NCI-H2171 treated with DMSO at 0.1 percent for 48 hours (cell line): ENCODE data around the gene REEP1.

ENCODE experiments used
- DNase-seq: peaks from one replicate; lab custom pipeline; 2025; lab: John Stamatoyannopoulos, UW

The REEP1 gene

DNA sequence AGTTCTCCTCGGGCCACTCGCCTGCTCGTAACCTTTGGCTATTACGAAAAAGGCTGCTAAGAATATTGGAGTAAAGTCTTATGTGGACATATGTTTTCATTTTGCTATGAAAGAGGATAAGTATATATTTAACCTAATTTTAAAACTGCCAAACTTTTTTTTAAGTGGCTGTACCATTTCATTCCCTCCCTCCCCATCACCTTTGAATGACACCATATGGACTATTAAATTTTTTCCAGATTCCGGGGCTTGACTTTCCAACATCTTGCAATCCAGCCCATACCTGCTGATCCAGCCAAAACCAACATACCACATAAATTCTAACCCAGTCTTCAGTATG lies 31.5 kb downstream of the REEP1 start:
- peak; percentile 8 for DNase-seq

DNA sequence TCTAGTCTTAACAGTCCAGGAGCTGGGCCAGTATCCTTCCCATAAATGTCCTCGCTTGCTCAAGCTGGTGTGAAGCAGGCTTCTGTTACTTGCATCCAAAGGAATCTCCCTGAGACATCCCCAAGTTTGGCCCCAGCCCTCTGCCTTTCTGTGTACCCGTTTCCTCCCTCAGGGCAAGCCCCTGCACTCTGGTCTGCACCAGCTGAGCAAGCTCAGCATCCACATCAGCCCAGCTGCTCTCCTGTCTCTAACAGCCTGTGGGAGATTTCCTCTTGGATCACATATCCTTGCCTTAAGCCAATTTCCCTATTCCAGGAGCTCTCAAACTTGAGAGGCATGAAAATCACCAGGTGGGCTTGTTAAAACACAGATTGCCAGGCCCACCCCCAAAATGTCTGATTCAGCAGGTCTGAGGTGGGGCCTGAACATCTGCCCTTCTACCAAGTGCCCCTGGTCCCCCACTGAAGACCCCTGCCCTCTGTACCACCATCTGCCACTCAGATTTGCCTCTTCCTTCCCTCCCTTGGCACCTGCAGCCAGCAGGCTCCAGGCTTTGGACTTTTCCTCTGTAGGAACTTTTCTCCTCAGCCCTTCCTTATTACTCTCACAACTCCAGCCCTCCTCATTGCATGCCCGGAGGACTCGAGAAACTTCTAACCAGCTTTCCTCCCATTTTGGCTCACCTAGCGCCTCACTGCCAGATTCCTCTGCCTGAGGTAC lies 32.1 kb downstream of the REEP1 start:
- peak; percentile 56 for DNase-seq

DNA sequence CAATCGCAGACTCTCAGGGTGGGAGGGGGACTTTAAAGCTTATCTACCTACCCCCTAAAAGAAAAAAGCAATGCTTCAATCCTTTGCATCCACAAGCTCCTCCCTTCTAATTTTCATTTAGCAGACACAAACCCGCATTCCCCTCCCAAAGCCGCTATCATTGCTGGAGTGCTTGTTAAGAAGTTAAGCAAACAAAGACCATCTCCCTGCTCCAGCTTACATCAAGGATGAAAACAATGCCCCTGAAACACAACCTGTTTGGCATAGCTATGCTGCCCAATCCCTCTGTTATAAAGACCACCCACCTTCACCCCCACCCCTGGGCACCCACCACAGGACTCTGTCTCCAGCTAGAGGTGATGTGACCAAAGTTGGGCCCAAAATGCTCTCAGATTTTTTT lies 33.0 kb downstream of the REEP1 start:
- DNase-seq, result no peak

DNA sequence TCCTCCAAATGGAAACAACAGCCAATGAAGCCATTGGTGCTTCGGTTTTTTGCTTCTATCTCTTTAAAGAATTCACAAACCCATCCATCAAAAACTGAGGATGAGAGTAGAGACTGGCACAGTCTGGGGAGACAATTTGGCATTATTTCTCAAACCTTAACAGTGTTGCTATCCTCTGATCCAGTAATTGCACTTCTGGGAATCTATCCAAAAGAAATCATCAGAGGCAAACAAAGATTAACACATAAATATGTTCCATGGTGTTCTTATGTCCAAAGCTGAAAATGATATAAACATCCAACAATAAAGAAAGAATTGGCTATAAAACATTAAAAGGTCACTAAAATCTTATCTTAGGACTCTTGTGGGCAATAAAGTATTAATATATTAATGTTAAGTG lies 35.1 kb downstream of the REEP1 start:
- peak; percentile 7 for DNase-seq

DNA sequence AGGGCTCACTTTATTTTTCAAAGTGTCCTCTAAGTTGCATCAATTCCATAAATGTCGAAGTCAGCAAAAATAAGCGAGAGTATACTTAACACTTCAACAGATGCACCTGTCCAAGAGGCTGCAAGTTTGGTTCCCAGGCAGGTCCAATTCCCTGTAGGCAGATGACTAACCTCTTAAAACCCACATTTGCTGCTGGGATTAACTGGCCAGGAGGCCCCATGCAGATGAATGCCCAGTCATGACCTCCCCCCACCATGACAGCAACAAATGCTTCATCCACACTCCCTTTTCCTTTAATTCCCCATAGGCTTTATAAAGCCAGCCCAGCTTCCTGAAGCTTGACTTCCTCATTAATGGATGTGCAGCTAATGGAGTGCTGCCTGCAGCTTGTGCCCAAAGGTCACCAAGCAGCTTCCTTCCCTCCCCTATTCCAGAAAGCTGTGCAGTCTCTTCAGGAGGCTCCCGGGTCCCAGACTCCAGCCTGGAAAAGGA lies 35.7 kb downstream of the REEP1 start:
- no peak for DNase-seq

DNA sequence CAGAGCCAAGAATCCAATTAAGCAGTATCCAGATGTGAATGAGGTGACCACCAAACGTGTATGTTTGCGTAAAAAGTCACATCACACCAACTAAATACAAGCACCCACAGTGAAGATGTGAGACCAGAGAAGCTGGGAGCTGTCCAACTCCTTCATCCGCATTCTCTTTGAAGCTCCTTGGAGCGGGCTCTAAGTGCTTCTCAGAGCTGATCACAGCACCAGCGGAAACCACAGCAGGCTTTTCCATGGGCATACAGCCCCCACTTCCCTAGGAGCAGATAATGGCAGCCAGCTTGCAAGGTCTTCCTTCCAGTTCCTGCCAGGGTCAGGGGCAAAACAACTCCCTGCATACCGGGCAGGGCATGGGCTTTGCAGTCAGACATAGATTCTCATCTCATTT lies 36.4 kb downstream of the REEP1 start:
- DNase-seq, result no peak

DNA sequence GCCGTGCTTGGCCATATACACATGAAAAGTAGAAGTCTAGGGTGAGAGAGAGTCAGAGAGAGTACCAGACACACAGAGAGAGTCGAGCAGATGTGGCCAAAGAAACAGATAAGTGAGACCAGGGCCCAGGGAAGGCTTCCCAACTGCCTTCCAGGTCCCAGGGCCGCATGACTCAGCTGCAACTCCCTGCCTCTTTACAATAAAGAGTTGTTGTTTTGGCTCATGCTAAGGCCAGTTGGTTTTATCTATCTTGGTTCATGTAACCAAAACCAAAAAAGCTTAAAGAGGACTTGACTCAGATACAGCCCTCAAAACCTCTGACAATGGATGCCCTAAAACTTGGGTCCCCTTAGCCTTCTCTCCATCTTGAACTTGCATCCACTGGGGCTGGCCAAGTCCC lies 36.9 kb downstream of the REEP1 start:
- no peak for DNase-seq

DNA sequence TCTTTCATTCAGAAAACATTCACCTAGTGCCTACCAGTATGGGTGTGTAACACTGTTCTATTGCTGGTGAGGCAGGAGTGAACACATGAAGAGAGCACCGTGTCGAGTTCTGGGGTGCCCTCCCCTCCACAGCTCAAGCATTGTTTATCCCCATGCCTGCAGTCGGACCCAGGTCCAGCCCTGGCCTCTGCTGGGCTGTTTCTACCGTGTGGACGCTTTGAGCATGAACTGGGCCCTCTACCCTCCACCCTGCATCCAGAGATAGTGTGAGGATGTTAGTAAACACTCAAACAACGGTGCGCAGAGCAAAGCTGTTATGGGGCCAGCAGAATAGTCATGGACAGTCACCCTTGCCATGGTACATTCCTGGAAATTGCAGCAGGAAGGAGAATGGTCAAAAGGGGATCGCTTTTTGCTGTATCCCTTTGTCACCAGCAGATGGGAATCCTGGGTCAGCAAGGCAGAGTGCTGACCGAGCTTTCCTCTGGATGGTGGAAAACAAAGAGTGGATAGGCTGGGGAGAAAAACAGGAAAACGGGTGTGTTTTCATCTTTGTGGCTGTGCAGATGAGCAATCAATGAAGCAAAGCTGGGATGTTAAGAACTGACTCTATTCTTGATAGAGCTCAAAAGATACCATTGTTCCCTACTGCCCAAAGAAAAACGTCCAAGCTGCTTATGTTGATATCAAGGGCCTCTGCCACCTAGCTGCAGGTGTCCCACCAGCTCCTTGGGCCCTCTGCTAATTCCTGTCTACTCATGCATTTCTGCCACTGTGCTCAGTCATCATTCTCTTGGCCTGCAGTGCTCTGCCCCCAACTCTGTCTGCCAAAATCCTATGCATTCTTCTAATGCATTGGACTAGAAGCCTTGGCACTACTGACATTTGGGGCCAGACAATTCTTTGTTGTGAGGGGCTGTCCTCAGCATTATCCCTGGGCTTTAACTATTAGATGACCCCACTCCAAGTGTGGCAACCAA lies 38.7 kb downstream of the REEP1 start:
- no peak for DNase-seq

DNA sequence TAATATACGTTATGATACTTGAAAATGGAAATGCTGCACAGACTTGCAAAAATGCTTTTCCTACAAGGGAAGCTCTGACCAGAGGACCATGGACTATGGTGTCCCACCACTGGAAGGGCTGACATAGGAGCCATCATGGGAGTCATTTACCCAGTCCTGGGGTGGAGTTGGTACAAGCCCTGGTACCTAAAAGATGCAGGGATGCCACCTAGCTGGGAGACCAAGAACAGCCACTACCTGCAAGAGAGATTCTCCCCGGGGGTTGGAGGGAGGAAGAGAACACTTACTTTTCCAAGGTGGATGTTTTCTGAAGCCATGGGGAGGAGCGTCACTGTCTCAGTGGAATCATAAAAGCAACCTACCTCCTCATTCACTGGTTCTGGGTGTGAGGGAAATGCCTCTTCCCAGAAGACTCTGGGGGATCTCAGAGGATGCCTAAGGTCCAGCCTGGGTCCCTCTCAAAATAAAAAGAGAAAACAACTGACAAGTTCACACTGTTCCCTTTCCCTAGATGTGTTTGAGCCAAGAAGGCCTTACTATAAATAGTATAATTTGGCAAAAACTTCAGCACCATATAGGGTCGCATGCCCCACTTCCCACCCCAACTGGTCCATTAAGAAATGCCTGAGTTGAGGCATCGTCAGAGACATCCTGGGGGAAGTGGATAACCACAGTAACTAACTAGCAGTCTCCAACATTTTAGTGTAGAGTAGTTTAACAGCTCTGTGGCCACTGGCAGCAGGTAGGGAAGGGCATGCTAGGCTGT lies 39.9 kb downstream of the REEP1 start:
- no peak for DNase-seq

DNA sequence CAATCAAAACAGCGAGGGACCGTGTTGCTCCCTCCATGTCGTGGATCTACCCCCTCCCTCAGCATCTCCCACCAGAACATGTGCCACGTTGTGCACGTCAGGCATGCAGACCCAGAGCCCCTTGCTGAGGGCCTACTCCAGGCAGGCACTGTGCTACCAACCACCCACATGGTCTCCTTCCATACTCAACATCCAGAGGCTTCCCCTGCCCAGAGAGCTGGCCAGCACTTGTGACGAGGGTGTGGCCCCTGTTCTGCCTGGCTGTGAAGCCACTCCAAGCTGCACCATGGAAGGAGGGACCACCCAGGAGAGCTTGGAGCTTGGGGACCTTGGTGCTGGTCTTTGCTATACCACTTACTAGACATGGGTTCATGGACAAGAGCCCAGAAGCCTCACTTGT lies 40.5 kb downstream of the REEP1 start:
- DNase-seq, result no peak

DNA sequence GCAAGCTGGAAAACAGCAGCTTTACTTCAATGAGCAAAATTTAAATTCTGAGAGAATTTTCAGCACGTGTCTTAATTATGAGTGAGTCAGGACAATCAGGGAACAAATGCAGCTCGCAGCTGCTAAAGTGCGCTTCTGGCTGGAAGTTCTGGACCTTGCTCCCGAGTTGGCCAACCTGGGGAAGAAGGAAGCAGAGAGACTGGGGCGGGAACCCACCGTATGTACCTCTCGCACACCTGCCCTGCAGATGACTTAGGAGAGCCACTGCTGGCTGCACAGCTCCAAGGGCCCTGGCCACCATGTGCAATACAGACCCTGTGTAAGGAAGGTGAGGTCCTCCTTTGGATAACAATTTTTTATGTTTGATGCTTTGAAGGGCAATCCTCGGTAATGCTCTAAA lies 42.4 kb downstream of the REEP1 start:
- DNase-seq, result no peak

DNA sequence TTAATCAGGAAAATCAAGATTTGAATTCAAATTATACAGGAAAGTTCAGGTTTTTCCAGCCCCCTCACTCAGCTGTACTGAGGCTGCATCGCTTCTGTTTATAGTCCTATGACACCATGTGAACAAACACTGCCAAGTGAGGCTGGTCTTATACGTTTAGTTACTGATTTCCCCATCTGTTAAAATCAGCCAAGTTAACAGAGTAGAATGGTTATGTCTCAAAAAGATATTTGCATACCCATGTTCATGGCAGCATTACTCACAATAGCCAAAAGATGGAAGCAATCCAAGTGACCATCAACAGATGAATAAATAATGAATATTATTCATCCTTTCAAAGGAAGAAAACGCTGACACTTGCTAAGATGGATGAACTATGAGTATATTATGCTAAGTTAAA lies 43.8 kb downstream of the REEP1 start:
- no peak for DNase-seq

DNA sequence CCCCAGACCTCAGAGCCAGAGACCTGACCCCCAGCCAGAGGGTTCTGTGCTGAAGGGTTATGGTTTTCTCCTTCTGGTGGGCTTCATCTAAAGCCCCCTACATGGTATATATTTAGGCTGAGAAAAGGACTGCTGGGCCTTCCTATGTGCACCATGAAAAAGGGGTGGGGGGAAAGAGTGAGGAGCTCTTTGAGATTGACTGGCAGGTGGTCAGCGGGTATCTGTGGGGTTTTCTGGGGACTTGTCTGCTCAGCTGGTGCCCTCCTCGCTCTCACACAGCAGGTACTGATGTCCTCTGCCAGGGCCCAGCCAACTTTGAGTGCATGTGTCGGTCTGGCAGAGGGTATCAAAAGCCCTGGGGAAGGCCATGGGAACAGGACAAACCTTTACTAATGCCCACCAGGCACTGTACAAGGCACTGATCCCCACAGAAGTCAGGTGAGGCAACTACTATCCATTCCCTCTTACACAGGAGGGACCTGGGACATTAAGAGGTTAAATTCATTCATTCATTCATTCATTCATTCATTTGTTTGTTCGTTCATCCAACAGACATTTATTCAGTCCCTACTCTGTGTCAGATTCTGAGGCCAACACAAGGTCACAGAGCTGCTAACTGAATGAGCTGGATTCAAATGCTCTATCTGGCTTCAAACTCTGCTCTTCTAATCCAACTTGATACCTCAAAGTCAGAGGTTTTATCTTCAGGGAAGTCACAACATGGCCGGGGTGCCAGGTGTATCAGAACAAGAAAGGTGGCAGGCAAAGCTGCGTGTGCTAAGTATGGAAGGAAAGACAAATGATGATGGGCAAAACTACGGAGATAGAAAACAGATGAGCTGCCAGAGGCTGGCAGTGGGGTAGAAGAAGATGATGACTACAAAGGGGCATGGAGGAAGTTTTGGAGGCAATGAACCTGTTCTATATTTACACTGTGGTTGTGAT lies 44.6 kb downstream of the REEP1 start:
- no peak for DNase-seq

DNA sequence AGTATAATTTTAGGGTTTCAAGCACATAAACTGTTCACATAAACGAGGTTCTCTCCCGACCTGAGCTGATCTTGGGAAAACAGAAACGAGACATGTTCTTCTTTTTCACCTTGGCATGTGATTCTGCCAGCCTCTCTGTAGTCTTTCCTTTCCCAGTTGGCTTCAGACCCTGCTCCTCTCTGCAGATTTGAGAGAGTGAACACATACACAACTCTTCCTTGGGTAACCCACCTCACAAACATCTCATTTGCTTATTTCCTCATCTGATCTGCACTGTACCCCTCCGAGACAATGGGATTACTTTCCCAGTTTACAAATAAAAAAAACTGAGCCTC lies 46.1 kb downstream of the REEP1 start:
- DNase-seq, result no peak

DNA sequence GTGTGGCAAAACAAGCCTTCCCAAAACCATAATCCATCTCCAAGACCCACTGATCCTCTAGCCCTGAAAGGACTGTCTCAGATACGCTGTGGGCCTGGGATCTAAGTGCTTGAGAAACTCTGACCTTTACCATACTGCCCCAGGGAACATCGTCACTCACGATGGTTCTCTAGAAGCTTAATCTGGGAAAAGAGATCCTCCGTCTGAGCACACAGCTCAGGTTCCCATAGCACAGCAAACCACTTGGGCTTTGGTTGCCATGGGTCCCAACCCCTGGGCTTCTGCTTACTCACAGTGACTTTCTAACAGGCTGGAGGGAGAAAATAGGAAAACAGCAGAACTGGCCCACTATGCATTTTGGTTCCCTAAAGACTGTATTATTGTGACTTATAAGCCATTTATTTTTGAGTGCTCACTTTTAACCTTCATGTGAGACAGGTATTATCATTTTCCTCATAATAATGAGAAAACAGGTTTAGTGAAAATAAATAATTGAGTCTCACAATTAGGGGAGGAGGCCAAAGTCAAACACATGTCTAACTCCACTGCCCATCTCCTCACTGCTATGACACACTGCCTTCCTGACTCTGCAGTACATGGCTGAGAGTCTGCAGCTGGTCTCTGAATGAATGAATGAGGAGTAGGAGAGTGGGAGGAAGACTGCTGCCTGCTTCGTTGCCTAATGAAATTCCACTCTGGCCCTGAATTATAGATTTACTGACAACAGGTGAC lies 46.7 kb downstream of the REEP1 start:
- DNase-seq, result peak; percentile 49

DNA sequence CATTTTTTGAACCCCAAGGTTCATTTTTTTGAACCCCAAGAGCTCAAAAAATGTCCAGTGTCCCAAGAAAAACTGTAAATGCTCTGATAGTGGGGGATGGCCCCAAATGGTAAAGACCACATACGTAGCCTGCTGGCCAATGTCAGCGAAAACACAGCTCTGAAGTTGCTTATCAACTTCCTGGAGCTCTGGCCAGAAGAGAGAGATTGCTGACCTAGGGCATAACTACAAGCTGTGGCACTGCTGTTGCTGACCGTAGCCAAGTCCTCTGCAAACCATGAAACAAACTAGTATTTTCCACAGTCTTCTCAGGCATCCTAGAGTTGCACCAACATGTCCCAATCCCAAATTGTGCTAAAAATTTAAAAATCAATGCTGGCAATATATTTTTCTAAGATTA lies 50.9 kb downstream of the REEP1 start:
- DNase-seq, result no peak

DNA sequence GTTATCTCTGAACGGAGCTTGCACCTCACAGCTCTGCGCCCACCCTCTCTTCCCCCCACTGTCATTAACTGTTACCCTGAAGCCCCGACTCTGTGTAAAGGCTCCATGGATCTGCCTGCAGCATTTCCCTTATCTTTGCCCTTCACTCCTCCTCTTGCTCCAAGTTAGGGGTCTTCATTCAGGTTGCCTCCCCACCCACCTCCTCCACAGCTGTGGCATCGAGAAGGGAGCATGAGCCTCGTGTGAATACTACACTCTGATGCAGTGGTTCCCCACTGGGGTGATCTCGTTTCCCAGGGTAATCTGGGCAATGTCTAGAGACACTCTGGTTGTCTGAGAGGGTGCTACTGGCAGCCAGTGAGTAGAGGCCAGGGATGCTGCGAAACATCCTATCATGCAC lies 51.4 kb downstream of the REEP1 start:
- DNase-seq, result no peak

DNA sequence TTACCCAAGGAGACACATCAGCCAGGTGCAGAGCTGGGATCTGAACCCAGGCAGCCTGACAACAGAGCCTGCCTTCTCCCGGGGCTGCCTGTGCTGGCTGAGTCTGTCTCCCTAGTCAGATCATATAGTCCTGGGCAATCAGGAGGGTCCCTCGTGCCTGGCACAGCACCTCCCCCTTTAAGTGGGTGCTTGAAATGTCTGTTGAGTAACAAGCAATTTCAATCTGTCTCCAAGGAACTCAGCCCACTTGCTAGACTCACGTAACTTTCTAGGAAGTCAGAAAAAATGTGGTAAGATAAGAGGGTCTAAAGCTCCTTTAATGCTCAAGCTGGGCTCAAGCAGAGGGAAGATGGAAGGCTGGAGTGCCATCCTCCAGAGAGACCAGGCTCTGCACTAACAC lies 51.9 kb downstream of the REEP1 start:
- no peak for DNase-seq

DNA sequence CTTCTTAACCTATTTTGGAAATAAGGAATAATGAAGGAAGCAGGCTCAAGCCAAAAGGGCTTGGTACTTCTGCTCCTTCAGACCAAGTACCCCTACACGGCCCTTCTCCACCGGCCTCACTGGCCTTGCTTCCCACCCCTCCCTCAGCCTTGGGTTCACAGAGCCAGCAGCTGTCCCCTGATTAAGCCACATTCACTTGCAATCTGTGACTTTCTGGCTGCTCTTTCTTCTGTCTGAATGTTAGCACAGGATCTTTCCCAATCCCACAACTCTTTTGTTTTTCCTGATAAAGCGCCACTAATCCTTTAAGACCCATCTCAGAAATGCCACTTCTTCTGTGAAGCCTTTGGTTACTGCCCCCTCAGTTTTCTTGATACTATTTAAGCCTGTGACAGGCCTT lies 52.4 kb downstream of the REEP1 start:
- no peak for DNase-seq

DNA sequence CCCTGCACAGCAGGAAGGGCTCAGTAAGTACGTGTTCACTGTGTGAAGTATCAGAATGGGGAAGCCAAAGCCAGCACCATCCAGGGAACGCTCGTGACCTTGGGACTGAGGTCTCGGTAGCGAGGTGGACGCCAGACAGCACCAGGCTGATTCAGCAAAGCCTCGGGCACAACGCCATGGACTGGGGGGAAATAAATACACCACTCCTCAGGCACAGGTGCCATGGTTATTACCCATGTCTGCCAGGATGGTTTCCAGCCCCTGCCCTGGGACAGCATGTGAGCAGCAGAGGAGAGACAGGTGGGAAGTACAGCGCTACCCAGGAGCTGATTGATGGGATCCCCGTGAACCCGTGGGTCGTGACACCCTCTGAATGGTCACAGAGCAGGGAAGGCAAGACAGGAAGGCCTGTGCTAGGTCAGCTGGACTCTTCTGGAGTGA lies 53.0 kb downstream of the REEP1 start:
- DNase-seq, result no peak
